Measurements from ENCODE around the gene GAPT.

The GAPT gene

DNA sequence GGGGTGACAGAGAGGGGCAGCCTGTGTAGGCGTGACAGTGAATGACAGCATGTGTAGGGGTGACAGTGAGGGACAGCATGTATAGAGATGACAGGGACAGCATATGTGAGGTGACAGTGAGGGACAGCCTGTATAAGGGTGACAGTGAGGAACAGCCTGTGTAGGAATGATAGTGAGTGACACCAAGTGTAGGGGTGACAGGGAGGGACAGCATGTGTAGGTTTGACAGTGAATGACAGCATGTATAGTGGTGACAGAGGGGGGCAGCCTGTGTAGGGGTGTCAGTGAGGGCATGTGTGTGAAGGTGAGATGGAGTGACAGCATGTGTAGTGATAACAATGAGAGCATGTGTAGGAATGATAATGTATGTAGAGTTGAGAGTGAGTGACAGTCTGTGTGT, 8.7 kb upstream of the GAPT start:
- H3K27ac ChIP-seq (ENCODE audit: low read depth, low read length) = no peak overlapping the region
- H3K4me2 ChIP-seq (ENCODE audit: low read depth, low read length, poor library complexity, severe bottlenecking) = no peak overlapping the region
- no peaks in the 10 kb centered on the region for H4K20me1 ChIP-seq (ENCODE audit: low read depth, low read length)
- no peaks in the 10 kb centered on the region for H3K9me3 ChIP-seq (ENCODE audit: insufficient read depth, low read length)
- no peaks in the 10 kb centered on the region for H3K36me3 ChIP-seq (ENCODE audit: low read length)
- no peaks in the 10 kb centered on the region for H3F3A ChIP-seq (ENCODE audit: insufficient read depth)
- no peak overlapping the region for H3K9ac ChIP-seq (ENCODE audit: low read length)
- H3K4me3 ChIP-seq (ENCODE audit: insufficient read depth, low read length, poor library complexity, severe bottlenecking) = no peak overlapping the region
- no peaks in the 10 kb centered on the region for H3K9me2 ChIP-seq (replicated peaks; ENCODE audit: insufficient read depth, low read length)
- TF ChIP-seq EZH2phosphoT487 (conservative IDR thresholded peaks at IDR 0.05; ENCODE audit: low read length) = no peak
- TF ChIP-seq, protein P1, sequence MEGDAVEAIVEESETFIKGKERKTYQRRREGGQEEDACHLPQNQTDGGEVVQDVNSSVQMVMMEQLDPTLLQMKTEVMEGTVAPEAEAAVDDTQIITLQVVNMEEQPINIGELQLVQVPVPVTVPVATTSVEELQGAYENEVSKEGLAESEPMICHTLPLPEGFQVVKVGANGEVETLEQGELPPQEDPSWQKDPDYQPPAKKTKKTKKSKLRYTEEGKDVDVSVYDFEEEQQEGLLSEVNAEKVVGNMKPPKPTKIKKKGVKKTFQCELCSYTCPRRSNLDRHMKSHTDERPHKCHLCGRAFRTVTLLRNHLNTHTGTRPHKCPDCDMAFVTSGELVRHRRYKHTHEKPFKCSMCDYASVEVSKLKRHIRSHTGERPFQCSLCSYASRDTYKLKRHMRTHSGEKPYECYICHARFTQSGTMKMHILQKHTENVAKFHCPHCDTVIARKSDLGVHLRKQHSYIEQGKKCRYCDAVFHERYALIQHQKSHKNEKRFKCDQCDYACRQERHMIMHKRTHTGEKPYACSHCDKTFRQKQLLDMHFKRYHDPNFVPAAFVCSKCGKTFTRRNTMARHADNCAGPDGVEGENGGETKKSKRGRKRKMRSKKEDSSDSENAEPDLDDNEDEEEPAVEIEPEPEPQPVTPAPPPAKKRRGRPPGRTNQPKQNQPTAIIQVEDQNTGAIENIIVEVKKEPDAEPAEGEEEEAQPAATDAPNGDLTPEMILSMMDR (IDR thresholded peaks at IDR 0.05; ENCODE audit: insufficient read depth, low read length, poor library complexity, severe bottlenecking) = no peak
- no peaks in the 10 kb centered on the region for H3K79me2 ChIP-seq (ENCODE audit: insufficient read depth, low read length)
- no peaks in the 10 kb centered on the region for H3K27me3 ChIP-seq (ENCODE audit: low read length)
- no peak overlapping the region for H2AFZ ChIP-seq (ENCODE audit: low read depth, low read length, severe bottlenecking)

DNA sequence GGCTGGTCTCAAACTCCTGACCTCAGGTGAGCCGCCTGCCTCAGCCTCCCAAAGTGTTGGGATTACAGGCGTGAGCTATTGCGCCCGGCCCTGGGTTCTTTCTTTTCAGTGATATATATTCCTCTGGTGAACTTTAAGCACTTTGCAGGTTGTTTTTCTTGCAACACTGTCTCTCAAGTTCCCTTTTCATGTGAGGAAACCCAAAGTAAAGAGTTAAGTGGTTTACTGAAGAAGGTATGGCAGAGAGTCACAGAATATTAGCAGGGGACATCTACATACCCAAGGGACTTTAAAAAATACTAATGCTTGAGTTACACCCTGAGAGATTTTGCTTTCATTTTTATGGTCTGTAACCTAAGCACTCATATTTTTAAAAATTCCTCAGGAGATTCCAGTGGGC, 6.7 kb upstream of the GAPT start:
- TF ChIP-seq EZH2phosphoT487 (conservative IDR thresholded peaks at IDR 0.05; ENCODE audit: low read length) = no peak
- TF ChIP-seq, protein P1 (IDR thresholded peaks at IDR 0.05; ENCODE audit: insufficient read depth, low read length, poor library complexity, severe bottlenecking) = no peak
- no peaks in the 10 kb centered on the region for H3K79me2 ChIP-seq (ENCODE audit: insufficient read depth, low read length)
- H3K9ac ChIP-seq (ENCODE audit: low read length) = no peak overlapping the region

DNA sequence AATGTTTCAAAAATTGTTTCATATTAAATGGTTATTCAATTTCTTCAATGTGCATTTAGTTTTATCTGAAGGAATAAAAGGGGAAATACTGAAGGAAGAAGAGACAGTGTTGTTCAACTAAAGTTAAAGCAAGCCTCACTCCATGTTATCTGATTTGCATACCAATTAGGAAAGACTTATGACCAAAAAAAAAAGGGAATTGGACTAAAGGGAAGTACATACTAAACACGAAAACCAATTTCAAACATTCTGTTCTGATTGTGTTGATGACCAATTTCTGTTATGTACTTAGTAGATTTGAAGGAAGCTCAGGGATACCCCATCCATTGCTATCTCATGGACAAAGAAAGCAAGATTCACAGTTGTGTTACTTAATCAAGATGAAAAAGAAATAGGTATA, 4.9 kb upstream of the GAPT start:
- no peak for TF ChIP-seq EZH2phosphoT487 (conservative IDR thresholded peaks at IDR 0.05; ENCODE audit: low read length)
- TF ChIP-seq, protein P1 (IDR thresholded peaks at IDR 0.05; ENCODE audit: insufficient read depth, low read length, poor library complexity, severe bottlenecking) = no peak
- Histone ChIP-seq H3K79me2 (ENCODE audit: insufficient read depth, low read length) (no peaks in the 10 kb centered on the region), H2AFZ (ENCODE audit: low read depth, low read length, severe bottlenecking) (no peak overlapping the region), H3K27me3 (ENCODE audit: low read length) (no peaks in the 10 kb centered on the region), H3K9ac (ENCODE audit: low read length) (no peak overlapping the region), H3K9me2 (replicated peaks; ENCODE audit: insufficient read depth, low read length) (no peaks in the 10 kb centered on the region), H4K20me1 (ENCODE audit: low read depth, low read length) (no peaks in the 10 kb centered on the region), H3F3A (ENCODE audit: insufficient read depth) (no peaks in the 10 kb centered on the region), H3K27ac (ENCODE audit: low read depth, low read length) (no peak overlapping the region), H3K4me3 (ENCODE audit: insufficient read depth, low read length, poor library complexity, severe bottlenecking) (no peak overlapping the region), H3K36me3 (ENCODE audit: low read length) (no peaks in the 10 kb centered on the region), H3K4me2 (ENCODE audit: low read depth, low read length, poor library complexity, severe bottlenecking) (no peak overlapping the region), H3K9me3 (ENCODE audit: insufficient read depth, low read length) (no peaks in the 10 kb centered on the region)

More for the DNA sequence above, 6.7 kb upstream of the GAPT start:
- Histone ChIP-seq H3K9me2 (replicated peaks; ENCODE audit: insufficient read depth, low read length) (no peaks in the 10 kb centered on the region), H3K9me3 (ENCODE audit: insufficient read depth, low read length) (no peaks in the 10 kb centered on the region), H3K36me3 (ENCODE audit: low read length) (no peaks in the 10 kb centered on the region), H3F3A (ENCODE audit: insufficient read depth) (no peaks in the 10 kb centered on the region), H4K20me1 (ENCODE audit: low read depth, low read length) (no peaks in the 10 kb centered on the region), H2AFZ (ENCODE audit: low read depth, low read length, severe bottlenecking) (no peak overlapping the region), H3K4me2 (ENCODE audit: low read depth, low read length, poor library complexity, severe bottlenecking) (no peak overlapping the region), H3K27me3 (ENCODE audit: low read length) (no peaks in the 10 kb centered on the region), H3K4me3 (ENCODE audit: insufficient read depth, low read length, poor library complexity, severe bottlenecking) (no peak overlapping the region), H3K27ac (ENCODE audit: low read depth, low read length) (no peak overlapping the region)
